Measurements from ENCODE around the gene DST. TPM values are rescaled to one million over a fixed set of nuclear protein-coding genes. Genes with fewer than 3 reads are reported as not detected.

DST gene
- total RNA-seq, 1 donor from 2014 or later, result 183 TPM

DNA sequence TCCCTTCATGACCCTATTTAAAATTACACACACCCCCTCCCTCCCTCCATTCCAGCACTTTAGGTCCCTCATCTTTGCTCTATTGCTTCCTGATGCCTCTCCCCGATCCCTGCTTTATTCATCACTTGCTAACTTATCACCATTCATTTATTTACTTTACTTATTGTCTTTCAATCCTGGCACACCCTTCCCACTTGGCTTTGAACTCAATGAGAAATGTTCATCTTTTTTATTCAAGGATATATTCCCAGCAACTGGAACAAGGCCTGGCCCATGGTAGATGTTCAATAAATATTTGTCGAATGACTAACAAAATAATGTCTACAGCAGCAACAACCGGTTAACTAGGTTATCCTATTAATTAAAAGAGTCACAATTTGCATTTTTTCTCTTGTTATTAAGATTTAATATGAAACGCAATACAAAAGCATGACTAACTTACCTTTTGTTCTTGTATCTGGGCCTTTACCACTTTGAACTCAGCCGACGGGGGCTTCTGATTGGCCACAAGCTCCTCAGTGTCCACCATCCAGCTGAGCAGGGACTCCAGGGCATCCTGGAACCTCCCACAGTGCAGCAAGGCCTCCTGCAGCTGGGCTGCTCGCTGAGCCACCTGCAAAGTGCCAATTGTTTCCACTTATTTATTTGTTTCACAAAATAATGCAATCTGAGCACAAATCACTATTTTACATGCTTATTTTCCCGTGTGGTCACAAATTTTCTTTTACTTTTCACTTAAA is 107.8 kb downstream of the DST start:
- Histone ChIP-seq H3K27ac (ENCODE audit: low read depth, low read length) (no peak overlapping the region), H3K4me1 (ENCODE audit: control insufficient read depth in 3 of 3, insufficient read depth in 3 of 3, low read length in 3 of 3) (peaks cover 7 to 18% (median 11%) of the 10 kb centered on the region in 3 donors), H3K9me3 (ENCODE audit: control insufficient read depth in 3 of 3, low read length in 3 of 3) (no peaks in the 10 kb centered on the region), H3K36me3 (ENCODE audit: control insufficient read depth in 3 of 3, insufficient read depth in 3 of 3, low read length in 3 of 3) (peaks cover 14 to 35% (median 29%) of the 10 kb centered on the region in 3 donors), H3K27me3 (ENCODE audit: control insufficient read depth in 3 of 3, insufficient read depth in 3 of 3, low read length in 3 of 3) (no peaks in the 10 kb centered on the region), H3K9ac (ENCODE audit: low read depth in 1 of 3, low read length in 3 of 3) (no peak overlapping the region), H3K4me3 (ENCODE audit: low read length in 3 of 3) (no peak overlapping the region)

DNA sequence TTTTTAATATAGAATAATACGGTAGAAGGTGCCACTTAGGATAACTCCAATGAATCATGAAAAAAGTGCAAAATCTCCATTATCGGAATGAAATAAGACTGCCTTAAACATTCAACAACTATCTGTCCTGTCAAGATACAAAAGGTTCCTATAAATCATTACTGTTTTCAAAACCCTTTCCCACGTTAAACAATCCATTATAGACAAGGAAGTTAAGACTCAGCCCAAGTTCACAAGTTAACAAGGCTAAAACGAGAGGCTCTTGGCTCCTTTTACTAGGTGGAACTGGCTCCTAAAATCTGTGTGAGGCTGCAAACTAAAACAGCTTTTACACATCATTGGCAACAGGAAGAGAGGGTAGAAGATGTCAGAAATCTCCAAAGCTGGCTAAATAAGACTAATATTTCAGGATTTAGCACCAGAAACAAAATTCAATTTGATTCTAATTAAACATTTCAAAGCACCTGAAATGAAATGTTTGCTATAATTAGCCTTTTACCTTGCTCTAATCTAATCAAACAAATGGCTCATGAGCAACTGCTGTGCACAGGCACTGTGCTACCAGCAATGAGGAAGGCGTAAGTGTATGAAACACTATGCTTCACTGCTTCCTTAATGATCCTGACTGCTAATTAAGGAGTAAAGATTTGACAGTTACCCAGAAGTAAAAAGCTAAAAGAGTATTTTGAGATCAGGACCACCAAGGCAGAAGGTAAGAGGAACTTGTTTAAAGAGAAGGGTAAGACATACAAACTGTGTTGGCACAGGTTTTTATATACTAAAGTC is 109.7 kb downstream of the DST start:
- Histone ChIP-seq H3K9ac (ENCODE audit: low read depth in 1 of 3, low read length in 3 of 3) (no peak overlapping the region), H3K9me3 (ENCODE audit: control insufficient read depth in 3 of 3, low read length in 3 of 3) (no peaks in the 10 kb centered on the region), H3K4me3 (ENCODE audit: low read length in 3 of 3) (no peak overlapping the region), H3K27ac (ENCODE audit: low read depth, low read length) (no peak overlapping the region), H3K36me3 (ENCODE audit: control insufficient read depth in 3 of 3, insufficient read depth in 3 of 3, low read length in 3 of 3) (peaks cover 14 to 42% (median 35%) of the 10 kb centered on the region in 3 donors), H3K27me3 (ENCODE audit: control insufficient read depth in 3 of 3, insufficient read depth in 3 of 3, low read length in 3 of 3) (no peaks in the 10 kb centered on the region), H3K4me1 (ENCODE audit: control insufficient read depth in 3 of 3, insufficient read depth in 3 of 3, low read length in 3 of 3) (peaks cover 6 to 11% (median 6%) of the 10 kb centered on the region in 3 donors)

DNA sequence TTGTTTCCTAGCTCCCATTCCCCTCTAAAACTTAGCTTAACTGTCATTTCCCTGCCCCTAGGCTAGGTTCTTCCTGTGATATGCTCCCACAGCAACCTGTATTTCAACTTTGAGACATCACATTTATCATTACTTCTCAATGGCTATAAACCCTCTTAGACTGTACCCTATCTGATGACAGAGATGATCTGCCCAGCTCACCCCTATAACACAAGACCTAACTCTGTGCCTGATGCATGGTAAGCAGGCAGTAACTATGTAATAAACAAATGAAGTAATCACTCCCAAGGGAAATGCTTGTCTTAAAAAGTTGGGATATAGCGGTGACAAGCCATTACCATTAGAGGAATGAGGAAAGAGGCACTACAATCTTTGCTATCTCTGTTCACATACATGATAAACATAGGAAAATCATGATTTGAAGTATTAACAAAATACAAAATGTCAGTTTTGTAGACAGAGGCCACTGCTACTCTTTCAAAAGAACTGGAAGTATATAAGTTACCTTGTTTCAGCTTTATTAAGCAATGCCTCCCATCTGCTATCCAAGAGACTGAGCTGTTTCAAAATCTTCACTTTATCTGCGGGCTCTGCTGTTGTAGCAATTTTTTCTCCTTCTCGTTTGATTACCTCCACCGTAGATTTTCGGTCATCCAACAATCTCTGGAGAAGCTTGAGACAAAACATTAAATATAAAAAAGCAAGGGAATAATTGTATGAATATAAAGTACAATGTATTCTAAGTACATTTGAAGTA is 110.7 kb downstream of the DST start:
- peaks cover 0 to 6% (median 0%) of the 10 kb centered on the region in 3 donors for H3K4me1 ChIP-seq (ENCODE audit: control insufficient read depth in 3 of 3, insufficient read depth in 3 of 3, low read length in 3 of 3)
- H3K27me3 ChIP-seq (ENCODE audit: control insufficient read depth in 3 of 3, insufficient read depth in 3 of 3, low read length in 3 of 3), result no peaks in the 10 kb centered on the region
- H3K27ac ChIP-seq (ENCODE audit: low read depth, low read length), result no peak overlapping the region
- H3K9ac ChIP-seq (ENCODE audit: low read depth in 1 of 3, low read length in 3 of 3), result no peak overlapping the region
- no peaks in the 10 kb centered on the region for H3K9me3 ChIP-seq (ENCODE audit: control insufficient read depth in 3 of 3, low read length in 3 of 3)
- no peak overlapping the region for H3K4me3 ChIP-seq (ENCODE audit: low read length in 3 of 3)
- peaks cover 19 to 46% (median 43%) of the 10 kb centered on the region in 3 donors for H3K36me3 ChIP-seq (ENCODE audit: control insufficient read depth in 3 of 3, insufficient read depth in 3 of 3, low read length in 3 of 3)

DNA sequence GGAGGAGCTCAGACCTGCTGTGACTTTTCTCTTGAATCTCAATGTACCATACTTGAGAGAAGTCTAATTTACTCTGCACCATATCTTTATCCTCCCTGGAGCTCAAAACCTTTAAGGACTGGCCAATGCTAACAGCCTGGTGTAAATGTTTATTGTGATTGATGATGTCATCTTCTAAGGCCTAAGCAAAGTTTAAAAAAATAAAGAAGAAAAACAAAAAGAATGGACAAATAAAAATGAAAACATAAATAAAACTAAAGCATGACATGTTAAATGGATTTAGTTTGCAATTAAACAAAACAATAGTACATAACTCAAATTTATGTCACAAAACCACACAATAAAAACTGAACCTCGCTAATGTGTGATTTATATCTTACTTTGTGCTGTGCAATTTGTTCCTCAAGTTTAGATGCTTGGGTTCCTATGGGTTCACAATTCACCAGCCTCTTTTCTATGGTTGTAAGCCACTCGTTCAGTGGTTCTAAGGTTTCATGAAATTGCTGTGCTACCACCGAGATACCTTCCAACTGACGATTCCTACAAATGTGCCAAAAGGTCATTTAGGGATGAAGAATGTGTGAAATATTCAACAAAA is 113.0 kb downstream of the DST start:
- no peak overlapping the region for H3K9ac ChIP-seq (ENCODE audit: low read depth in 1 of 3, low read length in 3 of 3)
- peaks cover 0 to 5% (median 0%) of the 10 kb centered on the region in 3 donors for H3K4me1 ChIP-seq (ENCODE audit: control insufficient read depth in 3 of 3, insufficient read depth in 3 of 3, low read length in 3 of 3)
- no peaks in the 10 kb centered on the region for H3K27me3 ChIP-seq (ENCODE audit: control insufficient read depth in 3 of 3, insufficient read depth in 3 of 3, low read length in 3 of 3)
- no peak overlapping the region for H3K27ac ChIP-seq (ENCODE audit: low read depth, low read length)
- H3K9me3 ChIP-seq (ENCODE audit: control insufficient read depth in 3 of 3, low read length in 3 of 3), result no peaks in the 10 kb centered on the region
- peaks cover 16 to 48% (median 42%) of the 10 kb centered on the region in 3 donors for H3K36me3 ChIP-seq (ENCODE audit: control insufficient read depth in 3 of 3, insufficient read depth in 3 of 3, low read length in 3 of 3)
- no peak overlapping the region for H3K4me3 ChIP-seq (ENCODE audit: low read length in 3 of 3)

DNA sequence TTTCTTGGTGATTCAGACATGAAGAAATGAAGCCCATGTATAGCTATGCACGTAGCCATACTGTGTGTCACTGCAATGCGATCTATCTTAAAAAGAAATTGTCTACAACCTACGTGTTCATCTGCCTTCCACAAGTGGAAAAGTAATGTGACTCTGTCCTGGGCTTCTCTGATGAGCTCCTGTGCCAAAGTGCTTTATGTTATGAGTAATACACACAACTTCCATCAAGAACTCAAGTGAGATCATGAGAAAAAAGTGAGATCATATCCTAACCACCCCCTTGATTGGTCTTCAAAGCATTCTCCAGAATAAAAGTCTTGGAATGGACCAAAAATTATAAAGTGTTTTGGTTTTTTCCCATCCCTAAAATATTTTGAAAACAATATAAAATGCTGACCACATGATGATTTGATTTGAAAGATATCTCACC is 114.3 kb downstream of the DST start:
- Histone ChIP-seq H3K9ac (ENCODE audit: low read depth in 1 of 3, low read length in 3 of 3) (no peak overlapping the region), H3K27me3 (ENCODE audit: control insufficient read depth in 3 of 3, insufficient read depth in 3 of 3, low read length in 3 of 3) (no peaks in the 10 kb centered on the region), H3K4me3 (ENCODE audit: low read length in 3 of 3) (no peak overlapping the region), H3K4me1 (ENCODE audit: control insufficient read depth in 3 of 3, insufficient read depth in 3 of 3, low read length in 3 of 3) (peaks cover 0 to 5% (median 0%) of the 10 kb centered on the region in 3 donors), H3K36me3 (ENCODE audit: control insufficient read depth in 3 of 3, insufficient read depth in 3 of 3, low read length in 3 of 3) (peaks cover 16 to 42% (median 37%) of the 10 kb centered on the region in 3 donors), H3K27ac (ENCODE audit: low read depth, low read length) (no peak overlapping the region), H3K9me3 (ENCODE audit: control insufficient read depth in 3 of 3, low read length in 3 of 3) (no peaks in the 10 kb centered on the region)

DNA sequence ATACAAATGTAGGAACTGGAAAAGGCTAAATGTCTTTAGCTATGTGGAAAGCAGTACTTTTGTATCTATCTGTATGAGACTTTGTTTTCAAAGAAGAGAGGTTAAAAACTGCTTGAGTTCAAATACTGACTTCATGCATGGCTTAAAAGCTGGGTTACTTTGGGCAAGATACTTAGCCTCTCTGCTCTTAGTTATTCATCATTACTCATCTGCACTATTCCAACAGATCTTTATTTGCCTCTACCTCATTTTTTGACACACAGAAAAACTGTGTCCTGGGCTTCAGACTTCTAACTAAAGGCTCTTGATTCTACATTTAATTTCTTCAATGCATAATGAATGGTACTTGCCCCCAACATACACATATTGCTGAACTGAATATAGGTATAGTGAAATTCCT is 114.8 kb downstream of the DST start:
- no peak overlapping the region for H3K27ac ChIP-seq (ENCODE audit: low read depth, low read length)
- no peaks in the 10 kb centered on the region for H3K27me3 ChIP-seq (ENCODE audit: control insufficient read depth in 3 of 3, insufficient read depth in 3 of 3, low read length in 3 of 3)
- H3K9ac ChIP-seq (ENCODE audit: low read depth in 1 of 3, low read length in 3 of 3), result no peak overlapping the region
- H3K9me3 ChIP-seq (ENCODE audit: control insufficient read depth in 3 of 3, low read length in 3 of 3), result no peaks in the 10 kb centered on the region
- no peak overlapping the region for H3K4me3 ChIP-seq (ENCODE audit: low read length in 3 of 3)
- peaks cover 0 to 5% (median 0%) of the 10 kb centered on the region in 3 donors for H3K4me1 ChIP-seq (ENCODE audit: control insufficient read depth in 3 of 3, insufficient read depth in 3 of 3, low read length in 3 of 3)
- H3K36me3 ChIP-seq (ENCODE audit: control insufficient read depth in 3 of 3, insufficient read depth in 3 of 3, low read length in 3 of 3), result peaks cover 16 to 39% (median 37%) of the 10 kb centered on the region in 3 donors

DNA sequence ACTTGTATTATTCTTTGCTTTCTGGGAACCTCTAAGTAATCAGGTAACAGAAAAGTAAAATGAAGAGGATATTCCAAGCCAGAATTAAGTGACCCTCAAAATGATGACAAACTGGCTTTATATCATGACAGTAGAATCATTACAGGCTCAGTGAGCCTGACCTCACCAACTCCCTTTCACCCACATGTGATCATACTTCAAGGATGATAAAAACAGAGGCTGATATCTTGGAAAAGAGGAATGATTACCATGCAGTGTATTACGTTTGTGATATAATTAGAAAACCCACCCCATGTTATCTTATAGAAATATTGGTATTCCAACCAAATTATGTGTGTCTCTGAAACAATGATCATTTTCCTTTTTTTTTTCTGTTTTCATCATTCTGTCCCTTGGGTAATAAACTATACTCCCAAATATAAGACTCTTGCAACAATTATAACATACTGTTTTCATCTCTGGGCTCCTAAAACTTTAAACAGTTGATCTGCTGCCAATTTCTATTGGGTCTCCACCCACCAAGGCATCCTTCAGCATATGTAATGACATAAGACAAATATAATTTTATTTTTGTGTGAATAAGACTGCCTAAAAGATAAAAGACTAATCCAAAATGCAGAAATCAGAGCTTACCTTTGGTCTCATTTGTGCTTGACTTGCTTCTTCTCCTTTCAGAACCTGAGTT is 115.7 kb downstream of the DST start:
- Histone ChIP-seq H3K27ac (ENCODE audit: low read depth, low read length) (no peak overlapping the region), H3K36me3 (ENCODE audit: control insufficient read depth in 3 of 3, insufficient read depth in 3 of 3, low read length in 3 of 3) (peaks cover 15 to 36% (median 32%) of the 10 kb centered on the region in 3 donors), H3K4me3 (ENCODE audit: low read length in 3 of 3) (no peak overlapping the region), H3K4me1 (ENCODE audit: control insufficient read depth in 3 of 3, insufficient read depth in 3 of 3, low read length in 3 of 3) (peaks cover 0 to 6% (median 0%) of the 10 kb centered on the region in 3 donors), H3K9me3 (ENCODE audit: control insufficient read depth in 3 of 3, low read length in 3 of 3) (no peaks in the 10 kb centered on the region), H3K27me3 (ENCODE audit: control insufficient read depth in 3 of 3, insufficient read depth in 3 of 3, low read length in 3 of 3) (no peaks in the 10 kb centered on the region), H3K9ac (ENCODE audit: low read depth in 1 of 3, low read length in 3 of 3) (no peak overlapping the region)

DNA sequence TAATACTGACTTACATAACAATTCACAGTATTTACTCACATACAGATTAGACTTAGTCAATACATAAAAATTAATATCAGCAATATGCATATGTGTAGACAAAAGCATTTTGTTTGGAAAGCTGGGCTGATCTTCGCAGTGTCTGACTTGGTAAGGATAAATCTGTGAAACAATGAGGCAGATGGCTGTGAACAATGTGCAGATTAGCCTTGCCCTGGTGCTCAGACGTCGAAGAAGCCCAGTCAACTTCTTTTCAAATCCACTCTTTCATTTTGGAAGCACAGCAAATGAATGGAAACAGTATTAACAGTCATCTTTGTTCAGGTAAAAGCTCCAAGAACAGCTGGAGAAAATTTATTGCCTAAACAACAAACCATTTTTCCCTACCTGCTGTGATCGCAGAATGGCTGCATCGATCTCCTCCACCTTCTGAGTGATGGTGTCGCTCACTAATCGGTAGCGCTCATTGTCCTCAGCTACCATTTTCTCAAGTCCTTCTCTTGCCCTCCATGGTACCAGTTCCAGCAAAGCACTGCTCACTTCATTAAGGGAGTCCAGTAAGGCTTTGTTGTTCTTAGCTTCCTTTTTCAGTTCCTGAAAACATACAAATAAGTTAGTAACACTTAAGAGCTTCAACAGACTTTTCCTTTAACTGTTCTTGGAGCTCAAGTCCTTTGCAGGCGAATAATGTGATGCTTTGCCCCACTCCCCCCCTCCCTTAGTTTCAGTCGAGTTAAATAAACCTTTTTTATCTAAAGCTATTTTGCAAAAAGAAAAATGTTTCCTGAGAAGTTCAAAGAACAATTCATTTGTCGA is 116.5 kb downstream of the DST start:
- Histone ChIP-seq H3K9ac (ENCODE audit: low read depth in 1 of 3, low read length in 3 of 3) (no peak overlapping the region), H3K27ac (ENCODE audit: low read depth, low read length) (peak overlapping the region; percentile 29), H3K9me3 (ENCODE audit: control insufficient read depth in 3 of 3, low read length in 3 of 3) (no peaks in the 10 kb centered on the region), H3K36me3 (ENCODE audit: control insufficient read depth in 3 of 3, insufficient read depth in 3 of 3, low read length in 3 of 3) (peaks cover 12 to 29% (median 26%) of the 10 kb centered on the region in 3 donors), H3K27me3 (ENCODE audit: control insufficient read depth in 3 of 3, insufficient read depth in 3 of 3, low read length in 3 of 3) (no peaks in the 10 kb centered on the region), H3K4me3 (ENCODE audit: low read length in 3 of 3) (no peak overlapping the region), H3K4me1 (ENCODE audit: control insufficient read depth in 3 of 3, insufficient read depth in 3 of 3, low read length in 3 of 3) (peaks cover 0 to 8% (median 0%) of the 10 kb centered on the region in 3 donors)

All from skeletal muscle tissue (tissue), 4 donors.